Stromal cell of bone marrow (primary cell): ENCODE results near the gene SCYL2.

ENCODE experiments used
- DNase-seq: peaks from one replicate; pipeline ENCODE4 v3.0.0-alpha.2; 2012; ENCODE audit warnings: low read depth

Gene SCYL2

GRCh38 chr12:100381379-100381778, 114.4 kb downstream of the SCYL2 start:
- DNase-seq, result no peak

GRCh38 chr12:100382338-100382737, 115.4 kb downstream of the SCYL2 start:
- no peak for DNase-seq

- no peak for DNase-seq
Measured at GRCh38 chr12:100383586-100384558, 116.9 kb downstream of the SCYL2 start.

- DNase-seq, result no peak
Measured at GRCh38 chr12:100384559-100384935, 117.6 kb downstream of the SCYL2 start.

GRCh38 chr12:100388382-100388781, 121.4 kb downstream of the SCYL2 start:
- no peak for DNase-seq
